HK-2 (cell line): ENCODE data around the gene CLEC12A.
"Not testable (repeated sequence)": the region's sequence is repeated elsewhere in the genome, so short reads cannot be mapped to it uniquely, and the experiment has no call there.

Experiments used
- DNase-seq: peaks from one replicate; pipeline ENCODE4 v3.0.0-alpha.2; 2018; ENCODE audit not compliant: unreplicated experiment

The CLEC12A gene

DNA sequence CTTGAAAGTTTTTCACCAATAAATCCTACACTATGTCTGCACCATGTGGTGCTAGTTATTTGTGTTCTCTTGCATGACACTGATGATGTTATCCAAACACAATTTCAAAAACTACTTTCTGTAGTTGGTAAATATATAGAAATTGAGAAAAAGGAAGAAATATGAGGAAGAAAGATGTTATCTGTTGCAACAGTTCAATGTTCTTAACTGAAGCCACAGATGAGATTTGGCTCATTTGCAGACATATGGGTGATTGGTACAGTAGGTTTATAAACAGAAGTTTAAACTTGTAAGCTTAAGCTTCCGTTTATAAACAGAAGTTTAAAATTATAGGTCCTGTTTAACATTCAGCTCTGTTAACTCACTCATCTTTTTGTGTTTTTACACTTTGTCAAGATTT, at the start of gene CLEC12A:
CLEC12A (plus strand) TSS at position 229 of the 400 bp plus-strand sequence. CDS start 188 bp downstream, outside the sequence.
- DNase-seq, result no peak

DNA sequence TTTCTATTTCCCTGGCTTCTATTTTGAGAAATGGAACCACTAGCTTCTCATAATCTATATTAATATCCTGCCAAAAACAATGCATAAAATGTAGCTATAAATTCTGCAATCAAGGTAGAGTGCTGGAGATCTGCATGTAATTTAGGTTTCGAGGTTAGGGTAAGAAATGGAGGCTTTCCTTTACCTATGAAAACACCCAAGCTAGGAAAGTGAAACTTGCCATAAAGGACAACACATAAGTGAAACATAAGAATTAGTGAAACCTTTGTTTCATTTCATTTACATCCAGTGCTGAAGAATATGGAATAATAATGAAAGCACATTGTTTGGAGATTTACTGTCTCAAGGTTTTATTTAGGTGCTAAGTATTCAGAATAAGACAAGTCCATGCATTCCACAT, 48.8 kb upstream of the CLEC12A start:
- no peak for DNase-seq

DNA sequence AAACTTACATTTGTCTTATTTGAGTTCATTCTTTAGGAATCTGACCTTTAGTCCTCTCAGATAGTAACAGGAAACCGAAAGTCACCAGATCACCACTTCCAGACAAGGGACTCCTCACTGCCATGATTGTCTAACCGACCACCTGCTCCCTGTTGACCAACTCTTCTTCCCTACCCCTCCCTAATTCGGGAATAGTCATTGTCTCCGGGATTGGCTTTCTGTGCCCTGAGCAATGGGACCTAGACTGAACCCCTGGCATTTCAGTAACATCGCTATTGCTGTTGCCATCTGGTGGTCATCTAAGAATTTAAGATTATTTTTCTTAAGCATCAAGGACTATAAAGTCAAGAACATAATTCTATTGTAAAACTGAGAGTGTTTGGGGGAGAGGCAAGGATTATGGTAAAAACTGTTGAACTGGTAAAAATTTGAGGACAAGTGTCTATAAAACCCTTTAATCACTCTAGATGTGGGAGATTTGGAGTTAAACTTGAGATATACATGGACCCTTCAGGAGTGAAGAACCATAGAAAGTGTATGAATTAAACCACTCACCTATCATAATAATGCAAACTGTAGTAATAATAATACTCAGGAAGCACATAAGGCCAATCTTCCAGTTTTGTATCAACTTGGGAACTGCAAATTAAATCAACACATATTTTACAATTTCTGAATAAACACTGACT, 45.4 kb upstream of the CLEC12A start:
- peak; percentile 2 for DNase-seq

GRCh38 chr12:9926876-9927275, 44.3 kb upstream of the CLEC12A start:
- DNase-seq, result no peak

DNA sequence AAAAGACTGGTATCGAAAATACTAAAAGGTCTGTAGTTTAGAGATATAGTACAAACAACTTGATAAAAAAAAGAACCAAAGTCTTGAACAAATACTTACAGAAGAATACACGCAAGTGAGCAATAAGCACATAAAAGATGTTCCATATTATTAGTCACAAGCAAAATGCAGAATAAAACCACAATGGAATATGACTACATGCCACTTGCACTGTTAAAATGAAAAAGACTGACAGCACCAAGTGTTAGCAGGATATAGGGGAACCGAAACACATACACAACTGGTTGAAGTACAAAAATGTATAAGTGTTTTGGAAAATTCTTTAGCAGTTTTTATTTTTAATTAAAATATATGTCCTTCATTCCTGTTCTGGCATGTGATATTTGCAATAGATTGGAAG, 42.6 kb upstream of the CLEC12A start:
- no peak for DNase-seq

DNA sequence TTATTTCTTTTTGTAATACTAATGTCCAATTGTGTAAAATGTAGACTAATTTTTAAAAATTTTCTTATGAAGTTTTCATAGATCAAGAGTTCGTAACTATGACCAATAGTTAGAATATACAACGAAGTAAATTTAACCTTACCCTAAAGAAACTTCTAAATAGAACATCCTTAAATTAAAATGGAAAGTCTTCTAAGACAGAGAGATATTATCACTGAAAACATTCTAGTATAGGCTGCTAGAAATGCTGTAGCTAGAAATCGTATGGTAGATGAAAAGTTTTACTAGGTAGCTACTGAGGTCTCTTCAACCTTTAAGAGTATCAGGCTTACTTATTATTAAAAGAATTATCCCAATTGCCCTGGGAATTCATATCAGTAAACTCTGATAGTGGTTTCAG, 40.0 kb upstream of the CLEC12A start:
- no peak for DNase-seq

- DNase-seq, result no peak
Measured at GRCh38 chr12:9932270-9932669, 38.9 kb upstream of the CLEC12A start, which contains the start of gene CLEC2A. CLEC2A (minus strand) TSS chr12:9932370; CDS start chr12:9932329, 41 bp downstream.

DNA sequence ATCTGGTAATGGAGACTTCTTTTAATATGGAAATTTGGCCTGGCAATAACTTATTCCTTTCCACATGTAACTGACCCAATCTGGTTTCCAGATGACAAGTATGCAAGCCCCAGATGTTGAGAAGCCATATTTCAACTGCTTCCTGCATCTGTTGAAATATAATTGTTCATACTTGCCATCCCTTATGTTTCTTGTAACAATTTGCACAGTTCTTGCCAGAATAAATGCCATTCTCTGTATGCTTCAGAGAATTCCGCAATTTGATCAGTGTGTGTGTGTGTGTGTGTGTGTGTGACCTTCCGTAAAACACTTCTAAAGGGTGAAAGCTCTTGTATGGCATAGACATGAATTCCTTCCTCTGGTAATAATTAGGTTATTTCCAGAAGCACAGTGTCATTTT, 37.3 kb upstream of the CLEC12A start:
- no peak for DNase-seq

GRCh38 chr12:9935026-9935425, 36.2 kb upstream of the CLEC12A start:
- no peak for DNase-seq

GRCh38 chr12:9936591-9936990, 34.6 kb upstream of the CLEC12A start:
- DNase-seq, result no peak

- no peak for DNase-seq
Measured at GRCh38 chr12:9940375-9940774, 30.8 kb upstream of the CLEC12A start.

- no peak for DNase-seq
Measured at GRCh38 chr12:9941838-9942237, 29.4 kb upstream of the CLEC12A start.

GRCh38 chr12:9943240-9943639, 28.0 kb upstream of the CLEC12A start:
- DNase-seq, result no peak

DNA sequence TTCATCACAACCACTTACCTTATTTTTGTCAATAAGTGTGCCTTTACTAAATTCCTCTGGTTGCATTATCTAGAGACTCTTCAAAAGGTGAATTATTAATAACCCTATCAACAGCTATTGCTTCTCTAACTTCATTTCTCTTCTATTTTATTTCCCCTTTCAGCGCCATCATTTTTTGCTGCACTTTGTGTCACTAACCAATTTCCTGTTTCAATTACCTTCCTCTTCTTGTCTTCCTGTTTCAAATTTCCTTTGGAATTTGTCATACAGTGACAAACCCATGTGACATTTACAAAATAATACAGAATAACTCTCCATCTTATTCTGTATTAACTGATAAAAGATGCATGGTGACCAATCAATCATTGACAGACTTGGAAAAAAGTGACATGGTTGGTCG, 26.8 kb upstream of the CLEC12A start:
- no peak for DNase-seq

DNA sequence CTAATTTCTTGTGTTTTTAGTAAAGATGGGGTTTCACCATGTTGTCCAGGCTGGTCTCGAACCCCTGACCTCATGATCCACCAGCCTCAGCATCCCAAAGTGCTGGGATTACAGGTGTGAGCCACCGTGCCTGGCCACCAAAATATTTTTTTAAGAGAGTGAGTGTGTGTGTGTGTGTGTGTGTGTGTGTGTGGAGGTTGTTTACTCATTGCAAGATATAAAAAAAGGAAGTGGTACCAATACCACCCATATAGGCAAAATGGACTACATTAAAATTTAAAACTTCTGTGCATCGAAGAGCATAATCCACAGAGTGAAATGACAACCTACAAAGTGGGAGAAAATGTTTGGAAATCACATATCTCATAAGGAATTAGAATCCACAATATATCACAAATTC, 23.5 kb upstream of the CLEC12A start:
- DNase-seq, result no peak

- DNase-seq, result no peak
Measured at GRCh38 chr12:9948606-9949296, 22.5 kb upstream of the CLEC12A start.

DNA sequence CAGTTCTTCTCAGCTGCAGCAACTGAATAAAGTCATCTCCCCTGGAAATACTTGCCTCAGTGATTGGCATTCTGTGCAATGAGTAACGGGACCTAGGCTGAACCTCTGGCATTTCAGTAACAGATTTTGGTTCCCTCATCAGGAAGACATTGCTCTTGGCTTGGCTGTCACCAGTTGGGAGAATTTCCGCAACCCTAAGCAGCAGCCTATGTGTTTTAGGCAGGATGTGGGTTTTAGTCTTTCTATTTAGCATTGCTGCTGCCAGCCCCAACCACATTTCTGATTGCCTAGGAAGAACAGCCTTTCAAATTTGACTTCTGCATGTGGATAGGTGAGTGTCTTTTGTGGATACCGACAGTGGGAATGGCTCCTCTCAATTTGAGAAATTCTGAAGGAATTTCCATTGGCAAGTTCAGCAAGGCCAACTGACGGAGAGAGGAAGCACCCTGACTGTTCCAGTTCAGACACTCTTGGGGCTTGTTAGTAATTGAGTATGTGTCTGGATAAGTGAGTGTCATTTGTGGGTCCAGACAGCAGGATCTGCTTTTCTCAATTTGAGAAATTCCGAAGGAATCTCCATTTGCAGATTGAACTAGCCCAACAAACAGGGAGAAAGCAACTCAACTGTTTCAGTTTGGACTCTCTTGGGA, 20.1 kb upstream of the CLEC12A start:
- no peak for DNase-seq

- DNase-seq, result not testable (repeated sequence)
Measured at GRCh38 chr12:9952954-9953729, 18.1 kb upstream of the CLEC12A start.

DNA sequence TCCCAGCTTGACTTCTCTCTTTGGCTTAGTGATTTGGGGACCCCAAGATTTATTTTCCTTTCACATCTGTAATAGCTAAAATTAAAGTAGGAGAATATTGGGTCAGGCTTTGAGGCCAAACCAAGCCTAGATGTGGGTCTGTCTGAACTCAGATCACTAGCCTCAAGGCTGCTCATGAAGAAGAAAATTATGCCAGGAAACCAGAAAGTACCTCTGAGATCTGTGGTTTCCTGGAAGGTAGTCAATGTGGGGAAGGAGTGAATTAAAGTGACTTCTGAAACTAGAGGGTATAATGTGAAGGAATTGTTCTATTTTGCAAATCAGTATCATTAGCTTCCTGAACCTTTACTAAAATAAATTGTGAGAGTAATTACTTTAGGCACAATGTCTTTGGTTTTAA, 13.4 kb upstream of the CLEC12A start:
- DNase-seq, result no peak

DNA sequence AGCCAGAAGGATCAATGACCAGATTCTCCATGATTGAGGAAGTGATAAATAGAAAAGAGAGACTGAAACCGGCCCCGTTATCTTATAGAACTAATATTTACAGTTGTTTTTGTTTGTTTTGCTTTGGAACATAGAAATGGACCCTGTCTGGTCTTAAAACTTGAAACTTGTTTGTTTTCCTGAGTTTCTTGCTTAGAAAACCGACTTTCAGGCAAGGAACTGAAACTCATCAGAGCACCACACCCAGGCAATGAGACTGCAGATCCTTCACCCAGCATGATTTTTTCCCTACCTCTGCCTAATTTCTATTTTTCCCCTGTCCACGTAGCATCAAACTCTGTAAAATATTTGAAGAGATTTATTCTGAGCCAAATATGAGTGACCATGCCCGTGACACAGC, 10.6 kb upstream of the CLEC12A start:
- no peak for DNase-seq

DNA sequence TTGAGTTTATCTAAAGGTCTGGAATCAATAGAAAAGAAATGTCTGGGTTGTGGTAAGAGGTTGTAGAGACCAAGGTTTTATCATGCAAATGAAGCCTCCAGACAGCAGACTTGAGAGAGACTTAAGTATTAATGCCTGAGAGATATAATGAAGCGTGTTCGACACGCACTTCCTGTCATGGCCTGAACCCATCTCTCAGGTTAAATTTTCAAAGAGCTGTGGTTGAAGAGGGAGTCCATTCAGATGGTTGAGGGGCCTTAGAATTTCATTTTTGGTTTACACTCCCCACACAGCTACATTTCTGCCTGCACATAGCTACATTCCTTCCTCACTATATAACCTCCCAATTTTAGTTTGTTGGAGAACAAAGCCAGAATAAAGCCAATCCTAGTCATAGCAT, 10.1 kb upstream of the CLEC12A start:
- no peak for DNase-seq

DNA sequence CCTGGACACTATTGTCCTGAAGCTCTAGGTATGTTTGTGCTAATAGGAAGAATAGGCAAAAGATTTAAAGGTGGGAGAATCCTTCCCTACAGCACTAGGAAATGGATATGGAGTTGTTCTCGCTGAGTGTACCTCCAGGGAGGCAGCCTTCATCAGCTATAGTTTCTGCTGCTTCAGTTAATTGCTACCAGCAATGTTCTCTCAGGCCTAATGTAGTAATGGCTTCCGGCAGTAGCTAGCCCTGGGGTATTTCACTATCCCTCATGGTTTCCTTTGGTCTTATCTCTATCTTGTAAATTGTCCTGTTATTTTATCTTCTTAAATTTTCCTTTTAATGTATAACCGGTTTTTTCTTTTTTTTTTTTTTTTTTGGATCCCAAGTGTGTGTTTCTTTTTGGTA, 9.3 kb upstream of the CLEC12A start:
- no peak for DNase-seq
